NCI-H187 treated with DMSO at 0.1 percent for 48 hours (cell line): ENCODE data around the gene ATP1A1.

Experiments used
- DNase-seq: peaks from one replicate; lab custom pipeline; 2025; lab: John Stamatoyannopoulos, UW

The ATP1A1 gene

DNA sequence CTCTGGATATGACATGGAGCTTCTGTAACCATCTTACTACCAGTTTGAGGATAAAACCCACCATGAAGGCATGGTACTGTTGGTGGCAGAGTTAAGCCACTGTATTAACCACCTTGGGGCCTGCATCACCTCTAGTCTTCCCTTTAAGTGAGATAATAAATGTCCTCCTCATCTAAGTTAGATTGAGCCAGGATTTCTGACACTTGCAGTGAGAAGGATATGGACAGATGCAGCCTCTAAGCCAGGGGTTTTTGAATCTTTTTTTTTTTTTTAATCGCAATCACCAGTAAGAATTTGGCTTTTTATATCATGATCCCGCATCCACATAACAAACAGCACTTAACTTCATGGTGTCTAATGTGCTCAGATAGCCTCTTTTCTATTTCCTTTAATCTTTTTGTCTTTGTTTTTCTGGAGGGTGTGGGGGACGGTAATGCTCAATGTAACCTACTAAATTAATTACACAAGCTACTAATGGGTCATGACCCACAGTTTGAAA is 42.2 kb downstream of the ATP1A1 start:
- no peak for DNase-seq

DNA sequence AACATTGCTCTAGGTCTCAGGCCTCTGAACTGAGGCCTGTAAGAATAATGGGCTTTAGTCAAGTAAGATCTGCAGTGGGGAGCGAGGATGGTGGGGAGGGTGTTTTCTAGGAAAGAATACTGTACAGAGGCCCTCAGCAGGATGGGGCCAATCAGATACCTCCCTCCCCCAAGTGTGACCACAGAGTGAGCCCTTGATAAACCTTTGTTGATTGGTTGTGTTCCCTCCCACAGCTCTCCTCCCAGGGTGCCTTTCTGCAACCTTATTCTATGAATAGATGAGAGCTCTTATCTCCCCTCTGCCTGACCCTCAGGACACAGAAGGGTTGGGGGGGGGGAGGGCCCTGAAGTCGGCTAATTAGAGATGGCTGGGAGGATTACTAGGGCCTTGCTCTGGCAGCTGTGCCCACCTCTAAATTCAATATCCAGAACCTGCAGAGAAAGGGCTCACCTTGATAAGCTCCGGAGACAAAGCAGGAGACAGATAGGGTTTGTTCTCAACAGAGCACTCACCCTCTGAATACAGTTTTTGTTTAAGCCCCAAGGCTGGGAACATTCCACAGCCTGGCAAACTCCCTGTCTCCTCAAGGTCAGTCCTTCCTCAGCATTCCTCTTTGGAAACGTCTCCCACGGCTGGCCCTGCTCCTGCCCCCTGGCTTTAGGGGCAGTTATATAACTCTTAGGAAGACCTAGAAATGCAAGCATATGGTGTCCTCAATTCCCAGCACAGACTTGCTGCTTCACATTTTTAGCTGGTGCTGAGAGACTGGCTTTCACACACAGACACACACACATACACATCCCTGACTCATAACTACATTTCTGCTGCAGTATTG is 42.9 kb downstream of the ATP1A1 start:
- DNase-seq = peak; percentile 80

DNA sequence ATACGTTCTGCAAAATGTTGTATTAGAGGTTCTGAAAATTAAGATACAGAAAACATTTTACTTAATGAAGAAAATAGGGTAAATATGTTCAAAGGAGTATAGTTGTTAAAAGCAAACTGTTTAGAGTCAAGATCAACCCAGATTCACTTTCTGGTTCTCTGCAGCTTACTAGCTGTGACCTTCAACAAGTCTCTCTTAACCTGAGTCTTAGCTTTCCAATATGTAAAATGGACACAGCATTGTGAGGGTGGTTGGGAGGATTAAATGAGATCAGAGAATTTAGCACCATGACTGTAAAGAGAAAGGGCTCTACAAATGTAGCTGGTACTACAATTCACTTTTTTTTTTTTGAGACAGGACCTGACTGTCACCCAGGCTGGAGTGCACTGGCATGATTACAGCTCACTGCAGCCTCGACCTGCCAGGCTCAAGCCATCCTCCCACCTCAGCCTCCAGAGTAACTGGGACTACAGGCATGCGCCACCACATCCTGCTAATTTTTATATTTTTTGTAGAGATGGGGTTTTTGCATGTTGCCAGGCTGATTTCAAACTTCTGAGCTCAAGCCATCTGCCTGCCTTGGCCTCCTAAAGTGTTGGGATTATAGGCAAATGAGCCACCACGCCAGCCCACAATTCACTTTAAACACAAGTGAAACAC is 43.9 kb downstream of the ATP1A1 start:
- DNase-seq = no peak

DNA sequence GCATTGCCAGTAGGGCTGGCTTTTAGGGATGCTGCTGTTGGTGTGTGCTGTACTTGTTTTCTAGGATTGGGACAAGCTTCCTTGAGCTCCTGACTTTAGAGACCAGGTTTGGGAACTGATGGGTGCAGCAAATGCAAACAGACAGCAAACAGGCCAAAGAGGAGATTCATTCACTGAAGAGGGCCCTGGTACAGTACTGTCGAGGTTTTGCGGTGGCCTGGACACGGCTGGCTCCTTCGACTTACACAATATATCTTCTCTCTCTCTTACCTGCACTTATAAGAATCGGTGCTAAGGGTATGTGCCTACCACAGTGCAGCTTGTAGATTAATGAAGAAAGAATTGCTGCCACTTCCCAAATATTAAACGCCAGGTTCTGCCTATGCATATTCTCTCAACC is 44.6 kb downstream of the ATP1A1 start:
- no peak for DNase-seq

DNA sequence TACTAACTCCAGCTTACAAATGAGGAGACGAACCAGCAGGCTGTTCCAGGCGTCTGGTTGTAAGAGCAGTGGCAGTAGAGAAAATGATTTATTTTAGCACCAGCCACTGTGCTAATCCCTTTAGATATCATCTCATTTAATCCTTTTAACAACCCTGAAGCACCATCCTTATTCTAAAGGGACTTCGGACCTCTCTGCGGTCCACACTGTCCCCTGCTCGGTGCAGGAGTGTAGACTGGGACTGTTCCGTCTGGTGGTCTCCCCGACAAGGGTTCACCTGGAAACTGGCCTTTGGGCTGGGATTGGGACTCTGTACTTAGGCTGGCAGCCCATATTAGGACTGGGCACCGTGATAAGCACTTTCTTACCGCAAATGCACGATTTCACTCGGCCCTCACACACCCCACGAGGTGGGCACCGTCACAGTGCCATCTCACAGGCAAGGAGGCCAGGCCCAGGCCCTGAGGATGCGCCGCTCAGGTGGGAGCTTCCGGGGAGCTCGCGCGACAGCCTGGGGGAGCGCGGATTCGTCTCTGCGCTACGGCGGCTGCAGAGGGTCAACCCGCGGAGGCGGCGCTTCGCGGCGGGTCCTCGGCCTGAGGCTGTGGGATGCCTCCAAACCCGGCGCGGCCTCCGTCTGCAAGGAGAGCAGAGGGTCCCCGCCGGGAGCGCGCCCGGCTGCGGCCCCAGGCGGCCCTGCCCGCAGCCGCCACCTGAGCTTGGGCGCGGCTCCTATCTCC is 45.2 kb downstream of the ATP1A1 start:
- DNase-seq = peak; percentile 32

DNA sequence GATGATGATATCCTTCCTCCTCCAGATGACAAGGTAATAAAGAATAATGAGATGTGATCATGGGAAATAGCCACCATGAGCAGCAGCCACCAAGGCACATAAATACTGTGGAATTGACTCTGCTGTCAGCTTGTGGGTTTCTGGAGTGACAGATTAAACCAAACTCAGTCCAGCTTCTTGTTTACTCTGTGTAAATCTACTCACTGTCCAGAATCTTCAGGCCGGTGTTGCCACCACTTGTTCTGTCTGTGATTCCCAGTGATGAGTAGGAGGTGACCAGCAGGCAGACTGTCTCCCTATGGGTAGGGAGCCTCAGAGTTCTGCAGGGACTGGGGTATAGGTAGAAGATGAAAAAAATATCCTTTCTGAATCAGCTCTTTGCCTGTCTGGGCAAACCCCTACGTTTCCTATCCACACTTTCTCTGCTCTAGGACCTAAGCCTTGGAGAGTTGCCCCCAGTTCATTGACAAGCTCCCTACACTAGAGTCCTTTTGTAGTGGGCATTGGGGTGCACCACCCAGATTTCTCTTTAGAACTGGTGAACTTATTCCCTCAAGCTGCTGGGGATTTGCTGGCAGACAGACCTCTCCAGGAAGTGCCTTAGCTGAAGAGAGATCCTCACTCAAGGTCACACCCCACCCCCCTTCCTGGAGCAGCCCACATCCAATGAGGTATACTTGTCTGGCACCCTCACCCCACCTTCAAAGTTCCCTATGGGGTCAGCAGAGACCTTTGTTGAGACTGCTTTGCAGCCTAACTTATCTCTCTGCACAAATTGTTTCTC is 47.6 kb downstream of the ATP1A1 start:
- DNase-seq = no peak

DNA sequence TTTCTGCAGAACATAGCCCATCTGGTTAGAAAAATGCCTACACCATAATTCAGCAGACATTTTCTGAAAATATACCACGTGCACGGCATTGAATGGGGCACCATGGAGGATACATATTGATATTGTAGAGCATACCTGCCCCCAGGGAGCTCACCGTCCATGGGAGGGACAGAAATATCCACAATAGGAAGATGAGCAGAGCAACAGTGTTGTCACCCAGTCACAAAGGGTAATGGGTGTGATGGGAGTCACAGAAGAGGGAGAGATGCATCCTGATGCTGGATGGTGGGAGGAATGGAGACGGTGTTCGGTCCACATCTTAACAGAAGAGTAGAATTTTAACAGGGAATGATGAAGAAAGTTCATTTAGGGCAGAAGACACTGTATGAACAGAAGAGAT is 51.4 kb downstream of the ATP1A1 start:
- DNase-seq = no peak

DNA sequence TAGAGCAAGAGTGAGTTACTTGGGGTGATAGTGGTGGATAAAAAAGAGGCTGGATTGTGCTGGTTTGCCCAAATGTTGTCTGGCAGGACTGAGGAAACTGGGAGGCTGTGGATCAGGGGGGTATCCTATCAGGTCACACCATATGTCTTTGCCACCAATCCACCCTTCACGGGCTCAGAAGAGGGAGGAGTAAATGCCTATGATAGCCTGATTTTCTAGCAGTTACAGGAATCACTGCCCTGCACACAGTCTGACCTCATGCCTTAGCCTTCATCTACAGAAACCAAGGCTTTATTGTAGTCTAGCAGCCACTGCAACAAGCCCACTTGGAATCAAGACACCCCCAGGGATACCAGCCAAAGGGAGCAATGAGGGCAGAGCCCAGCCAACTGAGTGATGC is 51.8 kb downstream of the ATP1A1 start:
- DNase-seq = no peak

DNA sequence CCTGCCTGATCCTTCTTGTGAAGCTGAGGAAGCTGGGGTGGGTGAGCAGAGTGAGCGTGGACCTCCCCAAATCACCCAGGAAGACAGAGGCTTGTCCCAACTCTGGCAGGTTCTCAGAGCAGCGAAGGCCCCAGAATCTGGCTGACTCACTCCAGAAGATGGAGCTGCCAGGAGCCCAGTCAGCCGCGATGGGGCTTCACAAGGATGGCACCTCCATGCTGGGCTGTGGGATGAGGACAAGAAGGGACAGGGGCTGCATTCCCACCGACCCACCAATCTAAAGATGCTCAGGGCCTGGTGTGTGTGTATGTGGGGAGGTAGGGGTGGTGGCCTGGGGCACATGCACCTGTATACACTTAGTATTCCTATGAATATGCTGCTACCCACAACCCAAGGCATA is 52.9 kb downstream of the ATP1A1 start:
- DNase-seq = no peak

GRCh38 chr1:116426401-116426800 is 53.4 kb downstream of the ATP1A1 start:
- DNase-seq = no peak

DNA sequence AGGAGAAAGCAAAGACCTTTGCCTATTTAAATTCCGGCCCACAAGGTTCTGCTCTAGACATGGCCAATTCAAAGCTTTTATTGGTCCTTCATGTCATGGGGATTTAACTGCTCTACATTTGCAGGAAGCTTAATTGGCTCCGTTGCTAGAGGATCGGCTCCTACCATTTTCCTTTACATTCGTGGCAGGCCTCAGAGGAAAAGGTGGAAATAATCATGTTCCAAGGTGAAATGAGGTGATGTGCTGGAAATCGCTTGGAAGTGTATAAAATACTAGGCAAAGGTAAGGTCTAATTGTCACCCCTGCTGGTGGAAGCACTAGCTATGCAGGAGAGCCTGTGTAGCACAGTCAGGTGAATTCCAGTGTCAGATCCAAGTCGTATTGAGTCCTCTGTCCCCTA is 55.5 kb downstream of the ATP1A1 start:
- no peak for DNase-seq

DNA sequence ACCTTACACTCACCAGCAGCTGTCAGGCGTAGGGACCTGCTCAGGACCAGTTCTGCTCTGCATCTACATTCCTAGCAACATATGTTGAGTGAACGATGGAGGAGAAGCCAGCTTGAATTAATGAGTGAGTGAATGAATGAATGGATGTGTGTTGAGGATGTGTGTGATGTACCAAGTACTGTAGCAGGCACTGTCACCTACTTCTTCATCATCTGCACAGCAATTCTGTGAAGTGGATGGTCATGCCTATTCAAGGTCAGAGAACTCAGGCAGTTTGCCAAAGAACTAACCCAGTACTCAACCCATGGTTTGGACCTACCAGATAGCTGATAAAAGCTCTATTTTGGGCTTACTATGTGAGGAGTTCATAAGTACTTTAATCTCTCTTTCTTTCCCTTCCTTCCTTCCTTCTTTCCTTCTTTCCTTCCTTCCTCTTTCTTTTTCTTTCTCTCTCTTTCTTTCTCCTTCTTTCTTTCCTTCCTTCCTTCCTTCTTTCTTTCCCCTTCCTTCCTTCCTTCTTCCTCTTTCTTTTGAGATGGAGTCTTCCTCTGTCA is 56.9 kb downstream of the ATP1A1 start:
- no peak for DNase-seq

DNA sequence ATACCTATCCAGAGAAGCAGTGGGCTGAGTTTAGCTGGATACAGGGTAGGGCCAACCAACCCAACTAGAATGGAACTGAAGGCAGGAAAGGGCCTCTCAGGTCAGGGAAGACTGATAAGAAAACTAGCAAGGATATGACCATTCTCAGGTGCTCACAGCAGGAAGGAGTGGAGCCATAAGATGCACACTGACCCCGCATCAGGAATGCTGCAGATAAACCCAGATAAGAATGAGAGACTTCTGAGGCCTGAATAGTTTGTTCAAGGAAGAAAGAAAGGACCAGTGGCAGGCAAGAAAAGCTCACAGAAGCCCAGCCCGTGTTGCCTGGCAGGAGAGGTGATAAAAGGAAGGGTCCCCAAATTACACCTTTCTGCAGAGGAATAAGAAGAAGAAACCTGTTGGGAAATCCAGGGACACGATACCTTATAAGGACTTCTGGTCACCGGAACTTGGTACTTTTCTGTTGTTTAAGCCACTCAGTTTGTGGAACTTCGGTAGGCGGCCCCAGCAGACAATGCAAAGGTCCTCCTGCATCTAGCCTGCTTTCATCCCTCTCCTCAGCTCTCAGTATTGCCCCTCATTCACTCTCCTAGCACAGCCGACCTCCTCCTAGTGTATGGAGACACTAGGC is 58.9 kb downstream of the ATP1A1 start:
- DNase-seq = no peak

- no peak for DNase-seq
These were observed 59.7 kb downstream of the ATP1A1 start for GRCh38 chr1:116432655-116433265.

GRCh38 chr1:116433275-116434257 is 60.5 kb downstream of the ATP1A1 start:
- DNase-seq = no peak

- no peak for DNase-seq
These were observed 61.8 kb downstream of the ATP1A1 start for GRCh38 chr1:116434849-116435248.

- DNase-seq = no peak
These were observed 63.0 kb downstream of the ATP1A1 start for GRCh38 chr1:116435806-116436610.

- no peak for DNase-seq
These were observed 63.5 kb downstream of the ATP1A1 start for GRCh38 chr1:116436611-116436970.

- no peak for DNase-seq
These were observed 66.7 kb downstream of the ATP1A1 start for GRCh38 chr1:116439701-116440100.
